Endothelial cell of umbilical vein (primary cell): Measurements from ENCODE around the gene S100Z. TPM values are rescaled to one million over a fixed set of nuclear protein-coding genes. Genes with fewer than 3 reads are reported as not detected.

Experiments
- BruUV-seq: library from RNA; stranded (reverse); fragments of 400-500 nt; replicated peaks from 2 replicates; lab custom pipeline; 2021; lab: Mats Ljungman, UMichigan
- CTCF ChIA-PET: fragments of 300-600, 350-600 bp; sonication (Branson Sonifier 250); formaldehyde crosslinking; loops from one replicate; lab custom pipeline; 2021; ENCODE audit warnings: antibody characterized with exemption, inconsistent platforms; lab: Charles Lee
- POLR2A ChIA-PET: fragments of 300-600, 350-600 bp; sonication (Branson Sonifier 250); formaldehyde crosslinking; loops from one replicate; lab custom pipeline; 2021; ENCODE audit warnings: antibody characterized with exemption, inconsistent platforms; lab: Charles Lee
- DNase-seq: peaks from one replicate; pipeline ENCODE4 v3.0.0-alpha.2; 2011; ENCODE audit warnings: low read depth, low spot score
- FAIRE-seq: peaks from 2 replicates; lab custom pipeline; 2011; peaks lifted over from hg19 to GRCh38; lab: Jason Lieb, UNC
- H2AFZ ChIP-seq: 2 replicates; pipeline ENCODE4 v1.6.0; 2012; ENCODE audit warnings: low read depth, low read length, control low read depth, inconsistent platforms
- H3K27ac ChIP-seq: 2 replicates; pipeline ENCODE4 v1.5.1; 2011; ENCODE audit warnings: low read depth, mild to moderate bottlenecking, control low read depth, low read length, moderate library complexity; ENCODE audit not compliant: insufficient read depth
- H3K27me3 ChIP-seq, 2 experiments: 2 replicates each; pipeline versions ENCODE4 v1.6.0 to v1.6.1; 2011; ENCODE audit warnings: low read length in 2 of 2, mixed read lengths in 1 of 2; ENCODE audit not compliant: control insufficient read depth in 2 of 2, insufficient read depth in 2 of 2
- H3K36me3 ChIP-seq, 2 experiments: 2 replicates in 1 of 2; 3 replicates in 1 of 2; pipeline ENCODE4 v1.5.1; 2011; ENCODE audit warnings: low read length in 2 of 2, mild to moderate bottlenecking in 1 of 2, moderate library complexity in 1 of 2; ENCODE audit not compliant: control insufficient read depth in 2 of 2, insufficient read depth in 2 of 2; ENCODE audit errors: extremely low read depth in 1 of 2
- H3K4me1 ChIP-seq: 3 replicates; pipeline ENCODE4 v1.5.1; 2011; ENCODE audit warnings: mild to moderate bottlenecking, low read length; ENCODE audit not compliant: control insufficient read depth, insufficient read depth; ENCODE audit errors: extremely low read depth
- H3K4me2 ChIP-seq: 2 replicates; pipeline ENCODE4 v1.6.1; 2011; ENCODE audit warnings: low read length, control low read depth, mixed read lengths; ENCODE audit not compliant: insufficient read depth
- H3K4me3 ChIP-seq, 3 experiments: fragments of 200-600 bp in 1 of 3; sonication (generic), shearing (Covaris generic) in 1 of 3; replicated peaks in 1 of 3; 2 replicates each; pipeline ENCODE4 v1.5.1; 2011 to 2016; ENCODE audit warnings: control low read depth in 3 of 3, low read length in 3 of 3, mild to moderate bottlenecking in 2 of 3, inconsistent platforms in 1 of 3, low read depth in 1 of 3, moderate library complexity in 1 of 3; ENCODE audit not compliant: insufficient read depth in 1 of 3
- H3K79me2 ChIP-seq: 2 replicates; pipeline ENCODE4 v1.6.0; 2012; ENCODE audit warnings: low read length, inconsistent platforms; ENCODE audit not compliant: control insufficient read depth, insufficient read depth
- H3K9ac ChIP-seq: replicated peaks from 2 replicates; pipeline ENCODE3; 2011; ENCODE audit warnings: low read length, control low read depth; ENCODE audit not compliant: insufficient read depth; ENCODE audit errors: extremely low read depth
- H3K9me1 ChIP-seq: replicated peaks from 3 replicates; pipeline ENCODE4 v1.6.0; 2011; ENCODE audit warnings: mild to moderate bottlenecking, low read length; ENCODE audit not compliant: control insufficient read depth, insufficient read depth; ENCODE audit errors: extremely low read depth
- H3K9me3 ChIP-seq: replicated peaks from 2 replicates; pipeline ENCODE4 v1.5.1; 2012; ENCODE audit warnings: low read length, inconsistent platforms; ENCODE audit not compliant: control insufficient read depth, insufficient read depth
- H4K20me1 ChIP-seq: replicated peaks from 2 replicates; pipeline ENCODE3; 2011; ENCODE audit warnings: mild to moderate bottlenecking, low read length; ENCODE audit not compliant: control insufficient read depth, insufficient read depth; ENCODE audit errors: extremely low read depth
- CTCF ChIP-seq, 2 donors: IDR thresholded peaks; 1 replicate in 1 of 2; 2 replicates in 1 of 2; pipeline ENCODE4 v1.5.1; 2011; ENCODE audit warnings: low read length in 2 of 2, mild to moderate bottlenecking in 2 of 2, moderate library complexity in 2 of 2, control low read depth in 1 of 2, inconsistent platforms in 1 of 2, low read depth in 1 of 2; ENCODE audit not compliant: insufficient read depth in 1 of 2; ENCODE audit errors: extremely low read depth in 1 of 2
- EZH2 ChIP-seq: IDR thresholded peaks from 2 replicates; pipeline ENCODE4 v1.6.1; 2012; ENCODE audit warnings: borderline replicate concordance, low read depth, mild to moderate bottlenecking, moderate library complexity, low read length, inconsistent platforms; ENCODE audit not compliant: severe bottlenecking
- FOS ChIP-seq: IDR thresholded peaks from 2 replicates; pipeline ENCODE4 v1.6.1; 2011; ENCODE audit warnings: mild to moderate bottlenecking, low read length, moderate library complexity, borderline replicate concordance; ENCODE audit not compliant: insufficient read depth
- GATA2 ChIP-seq: IDR thresholded peaks from 2 replicates; pipeline ENCODE4 v1.7.0; 2011; ENCODE audit warnings: low read depth, mild to moderate bottlenecking, moderate library complexity, mixed read lengths, low read length; ENCODE audit not compliant: insufficient read length, insufficient read depth
- JUN ChIP-seq: IDR thresholded peaks from 2 replicates; pipeline ENCODE4 v1.6.1; 2011; ENCODE audit warnings: borderline replicate concordance, low read depth; ENCODE audit not compliant: insufficient read length, insufficient read depth
- MAX ChIP-seq: IDR thresholded peaks from 2 replicates; pipeline ENCODE4 v1.6.1; 2011; ENCODE audit not compliant: insufficient read depth, insufficient read length
- MYC ChIP-seq: IDR thresholded peaks from one replicate; pipeline ENCODE4 v1.6.1; 2011; ENCODE audit warnings: mild to moderate bottlenecking, low read depth, low read length
- POLR2A ChIP-seq: IDR thresholded peaks from 2 replicates; pipeline ENCODE4 v1.6.1; 2012; ENCODE audit warnings: low read depth, mild to moderate bottlenecking, control low read depth, low read length
- POLR2AphosphoS5 ChIP-seq: IDR thresholded peaks from 2 replicates; pipeline ENCODE4 v1.6.1; 2012; ENCODE audit warnings: low read depth, mild to moderate bottlenecking, control low read depth, low read length, moderate library complexity; ENCODE audit not compliant: insufficient read depth
- dilution Hi-C: fragments of 300-500 bp; cut with MboI; formaldehyde crosslinking; loops from one replicate; pipeline ENCODE4 v1.15.0; 2019; ENCODE audit warnings: low sequenced_read_pairs; ENCODE audit not compliant: extremely low pct_ligation_motif_present
- intact Hi-C: fragments of 100-400 bp; cut with micrococcal nuclease; formaldehyde crosslinking; loops from one replicate; pipeline ENCODE4 v1.10.0; 2022
- polyA plus RNA-seq, 4 experiments: library from polyadenylated mRNA; depleted of rRNA in 3 of 4; stranded (reverse) in 3 of 4; unstranded in 1 of 4; fragments of >200 nt; gene quantifications; 2 replicates each; pipeline versions ENCODE4 v1.2.1 to v1.2.3, GENCODE V29; 2011 to 2012; ENCODE audit warnings: missing spikeins in 1 of 4
- total RNA-seq: library from RNA; stranded (reverse); gene quantifications from 2 replicates; pipeline ENCODE4 v1.2.3, GENCODE V29; 2021

Gene S100Z
- total and polyA plus RNA-seq, 2 donors (not counting 3 experiments of a cell fraction or from before 2014, with no cell fraction given): not detected

- no peak overlapping the region for H3K27ac ChIP-seq
- no peaks in the 10 kb centered on the region for H3K36me3 ChIP-seq
- CTCF ChIA-PET: no interaction called here
- H3K4me1 ChIP-seq: no peaks in the 10 kb centered on the region
- no peak overlapping the region for H2AFZ ChIP-seq
- FAIRE-seq (no peak), DNase-seq (no peak)
- no TSS peak for BruUV-seq
- no peak overlapping the region for H3K4me2 ChIP-seq
- no peaks in the 10 kb centered on the region for H3K27me3 ChIP-seq
- intact Hi-C loops: no loop called here
- no peak overlapping the region for H3K9ac ChIP-seq
- no peaks in the 10 kb centered on the region for H3K79me2 ChIP-seq
- H3K4me3 ChIP-seq: no peak overlapping the region
- TF ChIP-seq MAX (no peak), POLR2A (no peak), MYC (no peak), JUN (no peak), CTCF (IDR thresholded peaks at IDR 0.05; ENCODE audit: extremely low read depth in 1 of 2, insufficient read depth in 1 of 2, low read depth in 1 of 2, low read length in 2 of 2) (no peak), EZH2 (no peak), POLR2AphosphoS5 (no peak), FOS (no peak), GATA2 (no peak)
- H3K9me3 ChIP-seq: no peaks in the 10 kb centered on the region
- no peaks in the 10 kb centered on the region for H4K20me1 ChIP-seq
- H3K9me1 ChIP-seq: no peaks in the 10 kb centered on the region
- dilution Hi-C loops: no loop called here
- POLR2A ChIA-PET: no interaction called here
Measured at GRCh38 chr5:76920491-76920890, 70.7 kb downstream of the S100Z start.
